ENCODE measurements around the gene FSIP2.

Gene FSIP2, protein sequence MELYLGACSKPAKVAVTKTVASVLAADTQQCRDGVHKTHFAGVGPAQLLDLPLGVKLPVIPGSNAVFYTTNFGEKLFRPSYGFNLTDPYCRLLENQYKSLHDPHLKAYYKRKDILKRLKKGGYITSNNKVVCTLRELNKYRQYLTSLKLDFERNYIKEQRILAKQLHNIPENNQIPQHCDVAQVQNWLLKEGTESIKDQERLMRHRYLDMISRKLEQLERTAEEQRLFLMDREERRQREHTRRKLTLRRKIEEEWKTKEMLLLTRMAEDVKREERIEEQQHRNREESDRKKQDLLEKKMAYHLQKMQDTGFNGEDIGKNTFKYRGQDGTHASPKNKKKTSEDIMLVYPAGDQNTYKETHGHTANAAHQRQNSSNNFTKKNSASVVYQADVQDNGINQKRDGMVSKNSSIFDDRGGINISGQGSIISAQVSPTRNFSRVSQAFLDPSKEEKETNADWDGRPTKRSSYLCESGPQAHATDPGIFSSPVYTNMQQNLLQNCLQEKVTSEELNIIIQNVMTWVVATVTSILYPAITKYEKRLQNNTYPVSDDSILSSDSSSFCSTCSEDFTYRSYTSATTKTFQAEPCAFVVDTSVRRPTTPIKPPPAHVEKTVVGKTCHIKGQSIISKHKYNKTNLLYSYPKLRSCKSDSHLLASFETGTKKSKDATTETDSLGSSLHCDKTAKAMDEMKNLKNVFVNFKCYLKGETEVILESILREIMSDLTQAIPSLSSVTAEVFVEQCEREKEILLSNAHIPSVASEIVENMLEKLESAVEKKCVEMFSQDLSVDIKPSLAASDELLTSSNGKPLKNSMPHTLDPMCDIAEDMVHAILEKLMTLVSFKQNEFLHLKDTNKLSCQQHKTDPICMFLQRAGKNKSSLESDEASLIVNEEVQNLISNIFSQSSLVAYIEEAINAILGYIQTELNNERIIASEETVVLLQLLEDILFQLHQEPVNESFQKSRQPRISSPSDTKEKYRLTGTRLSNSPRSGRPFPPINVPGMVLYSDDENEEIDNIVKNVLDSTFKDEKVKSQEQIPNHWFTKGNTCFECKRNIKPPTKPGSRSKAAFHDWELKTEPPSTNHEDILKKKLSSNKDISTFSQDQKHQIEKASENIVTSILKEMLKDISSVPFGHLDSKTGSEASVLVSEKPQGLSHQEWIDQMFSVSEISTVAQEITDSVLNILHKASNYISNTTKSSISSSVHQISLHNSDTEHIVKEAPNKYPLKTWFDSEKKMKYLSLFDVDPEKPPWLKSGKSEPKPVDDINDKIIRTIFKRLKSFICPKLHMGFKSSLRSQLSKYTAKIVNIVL (N-terminal part only)

DNA sequence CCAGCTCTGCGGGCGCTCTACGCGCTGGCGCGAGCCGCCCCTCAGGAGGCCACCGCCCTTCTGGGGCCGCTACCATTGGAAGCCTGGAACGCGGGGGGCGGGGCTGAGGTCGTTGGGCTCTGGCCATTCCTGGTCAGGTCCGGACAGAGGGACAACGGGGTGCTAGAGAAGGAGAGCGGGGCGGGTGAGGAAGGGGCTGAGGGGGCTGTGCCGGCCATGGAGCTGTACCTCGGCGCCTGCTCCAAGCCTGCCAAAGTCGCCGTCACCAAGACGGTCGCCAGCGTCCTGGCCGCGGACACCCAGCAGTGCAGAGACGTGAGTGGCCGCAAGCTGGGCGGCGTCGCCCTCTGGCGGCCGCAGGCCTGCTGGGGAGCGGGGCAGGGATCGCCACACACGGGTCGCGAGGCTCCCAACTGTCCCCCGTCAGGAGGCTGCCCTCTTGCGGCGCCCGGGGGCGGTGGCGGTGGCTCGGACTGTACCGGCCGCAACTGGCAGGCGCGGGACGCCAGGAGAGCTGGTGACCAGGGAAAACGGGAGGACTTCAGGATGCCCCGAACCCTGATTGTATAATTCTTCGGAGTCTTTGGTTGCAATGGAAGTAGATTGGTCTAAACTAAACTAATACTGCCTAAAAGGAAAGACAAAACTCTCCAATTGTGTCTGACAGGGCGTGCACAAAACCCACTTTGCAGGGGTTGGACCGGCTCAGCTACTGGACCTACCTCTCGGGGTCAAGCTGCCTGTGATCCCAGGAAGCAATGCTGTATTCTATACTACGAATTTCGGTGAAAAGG, at the start of gene FSIP2:
FSIP2 (plus strand) TSS at position 126 of the 794 bp plus-strand sequence; CDS start at position 217, 91 bp downstream.
- no peak for DNase-seq (ENCODE audit: low read depth)

- DNase-seq (ENCODE audit: low read depth) = no peak
Observed at GRCh38 chr2:185689906-185690539, 48.6 kb upstream of the FSIP2 start.

DNA sequence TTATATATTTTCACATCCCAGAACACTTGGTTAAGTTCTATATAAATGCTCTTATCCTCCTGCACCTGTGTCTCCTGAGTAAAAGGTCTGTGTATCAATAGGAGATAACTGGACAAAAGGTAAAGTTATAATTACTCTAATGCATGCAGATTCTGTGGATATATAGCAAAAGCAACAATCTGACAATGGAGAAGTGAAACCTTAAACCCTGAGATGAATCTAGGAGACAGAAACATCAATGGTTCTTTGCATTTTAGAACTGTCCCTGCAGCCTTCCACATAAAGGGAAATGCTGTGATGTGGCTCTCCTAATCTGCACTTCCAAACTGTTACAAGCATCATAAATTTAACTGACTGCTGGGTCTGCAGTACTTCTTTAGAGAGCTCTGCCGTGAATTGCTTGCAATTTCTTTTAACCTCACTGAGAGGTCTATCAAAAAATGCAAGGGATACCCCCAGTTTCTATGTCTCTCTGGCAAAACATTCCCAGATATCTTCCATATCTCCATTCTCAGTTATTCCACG, 42.8 kb upstream of the FSIP2 start:
- DNase-seq (ENCODE audit: low read depth) = no peak

GRCh38 chr2:185700883-185701282, 37.7 kb upstream of the FSIP2 start:
- no peak for DNase-seq (ENCODE audit: low read depth)

GRCh38 chr2:185734658-185735057, 3.9 kb upstream of the FSIP2 start:
- DNase-seq (ENCODE audit: low read depth) = no peak

DNA sequence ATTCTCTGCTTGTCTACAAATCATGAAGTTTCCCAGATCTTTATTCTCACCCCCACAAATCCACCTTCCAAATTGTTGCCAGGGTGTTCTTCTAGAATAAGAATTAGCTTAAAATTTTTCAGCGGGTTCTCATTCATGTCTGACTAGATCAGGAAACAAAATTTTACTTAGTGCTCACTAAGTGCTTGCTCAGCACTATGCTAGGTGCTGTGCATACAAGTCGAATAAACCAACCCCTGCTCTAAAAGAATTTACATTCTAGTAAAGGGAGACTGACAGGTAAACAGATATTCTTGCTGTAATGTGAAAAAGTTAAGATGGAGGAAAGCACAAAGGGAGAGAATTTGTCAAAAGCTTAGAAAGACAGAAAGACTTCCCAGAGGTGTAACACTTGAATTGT, 2.4 kb upstream of the FSIP2 start:
- no peak for DNase-seq (ENCODE audit: low read depth)

DNA sequence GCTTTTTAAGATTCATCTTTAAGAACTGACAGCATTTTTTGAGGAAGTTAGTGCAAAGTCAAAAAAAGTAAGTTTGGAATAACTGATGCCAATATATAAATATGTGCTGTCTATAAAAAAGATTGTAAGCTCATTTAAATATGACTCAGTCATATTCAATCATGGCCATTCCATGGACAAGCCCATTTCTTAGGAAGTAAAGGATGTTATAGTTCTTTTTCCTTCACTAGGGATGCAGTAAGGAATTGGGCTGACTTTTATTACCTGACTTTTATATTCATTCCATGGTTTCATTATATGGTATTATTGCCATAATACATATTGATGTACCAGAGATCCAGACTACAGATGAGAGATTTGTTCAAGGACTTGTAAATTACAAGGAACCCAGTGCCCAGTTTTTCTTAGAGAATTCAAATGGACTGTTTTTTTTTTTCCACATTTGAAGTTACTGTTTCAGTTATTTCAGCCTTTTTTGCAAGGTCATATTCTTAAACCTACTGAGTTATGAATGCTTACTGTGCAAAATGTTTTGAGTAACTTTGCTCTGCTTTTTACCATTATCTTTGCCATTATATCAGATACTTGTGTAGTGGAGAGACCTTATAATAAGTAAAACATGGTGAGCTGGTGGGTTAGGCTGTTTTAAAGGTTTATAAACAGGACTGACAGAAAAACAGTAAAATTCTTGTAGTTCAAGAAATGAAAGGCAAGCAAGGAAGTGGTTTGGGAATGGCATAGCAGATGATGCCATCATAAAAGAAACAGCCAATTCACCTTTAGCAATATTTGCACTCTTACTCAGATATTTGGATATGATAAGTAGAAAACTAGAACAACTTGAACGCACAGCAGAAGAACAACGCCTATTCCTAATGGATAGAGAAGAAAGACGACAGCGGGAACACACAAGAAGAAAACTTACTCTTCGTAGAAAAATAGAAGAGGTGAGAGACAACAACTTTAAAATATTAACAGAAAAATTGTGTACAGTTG, 7.6 kb downstream of the FSIP2 start:
- DNase-seq (ENCODE audit: low read depth) = no peak

GRCh38 chr2:185757356-185757755, 18.8 kb downstream of the FSIP2 start:
- no peak for DNase-seq (ENCODE audit: low read depth)

DNA sequence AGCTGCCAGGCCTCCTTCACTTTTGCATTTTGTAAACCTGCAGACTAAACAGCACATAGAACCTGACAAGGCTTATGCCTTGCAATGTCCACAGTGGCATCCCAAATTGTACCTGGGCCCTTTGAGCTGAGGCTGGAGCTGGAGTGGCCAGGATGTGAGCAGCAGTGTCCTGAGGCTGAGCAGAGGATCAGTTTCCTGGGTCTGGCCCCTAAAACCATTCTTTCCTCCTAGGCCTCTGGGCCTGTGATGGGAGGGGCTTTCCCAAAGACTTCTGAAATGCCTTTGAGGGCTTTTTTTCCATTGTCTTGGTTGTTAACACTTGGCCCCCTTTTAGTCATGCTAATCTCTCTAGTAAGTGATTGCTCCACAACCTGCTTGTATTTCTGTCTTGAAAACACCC, 32.8 kb downstream of the FSIP2 start:
- no peak for DNase-seq (ENCODE audit: low read depth)

GRCh38 chr2:185780890-185781289, 42.3 kb downstream of the FSIP2 start:
- DNase-seq (ENCODE audit: low read depth) = no peak

DNA sequence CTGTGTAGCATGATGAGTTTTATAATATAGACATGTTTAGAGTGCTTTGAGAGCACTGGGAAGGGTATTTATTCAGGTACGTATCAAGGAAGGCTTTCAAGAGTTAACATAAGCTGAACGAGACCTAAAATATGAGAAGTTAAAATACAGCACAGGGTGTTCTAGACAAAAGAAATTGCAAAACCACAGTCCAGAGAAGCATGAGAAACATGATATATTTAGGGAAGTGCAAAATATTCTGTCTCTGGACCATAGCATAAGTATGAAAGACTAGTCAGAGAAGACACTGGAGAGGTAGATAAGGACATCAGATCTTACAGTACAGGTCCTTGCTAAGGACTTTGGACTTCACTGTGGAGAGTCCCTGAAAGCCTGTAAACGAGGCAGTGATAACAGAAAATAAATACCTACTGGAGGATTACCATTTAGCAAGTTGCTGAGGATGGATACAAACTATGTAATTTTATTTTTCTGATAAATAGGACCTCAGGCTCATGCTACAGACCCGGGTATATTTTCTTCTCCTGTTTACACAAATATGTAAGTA, 43.7 kb downstream of the FSIP2 start:
- DNase-seq (ENCODE audit: low read depth) = no peak

DNA sequence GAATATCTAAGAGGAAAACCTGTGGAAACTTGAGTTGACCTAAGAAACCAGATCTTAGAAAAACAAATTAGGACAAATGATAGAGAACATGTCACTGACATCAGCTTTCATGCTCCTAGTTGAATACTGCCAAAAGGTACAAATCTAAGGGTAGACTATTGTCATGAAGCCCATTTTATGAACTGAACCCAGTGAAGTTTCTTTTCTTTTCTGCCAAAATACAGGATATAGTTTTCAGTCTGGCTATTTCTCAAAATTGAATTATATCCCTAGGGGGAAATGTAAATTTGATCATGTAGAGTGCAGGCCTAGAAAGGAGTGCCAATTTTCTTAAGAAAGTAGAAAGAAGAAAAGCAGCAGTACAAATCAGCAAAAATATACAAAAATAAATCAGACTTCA, 46.6 kb downstream of the FSIP2 start:
- no peak for DNase-seq (ENCODE audit: low read depth)

- no peak for DNase-seq (ENCODE audit: low read depth)
Observed at GRCh38 chr2:185785851-185786473, 47.4 kb downstream of the FSIP2 start.

GRCh38 chr2:185787227-185788145, 48.9 kb downstream of the FSIP2 start:
- DNase-seq (ENCODE audit: low read depth) = no peak

- no peak for DNase-seq (ENCODE audit: low read depth)
Observed at GRCh38 chr2:185790361-185790760, 51.8 kb downstream of the FSIP2 start.

- no peak for DNase-seq (ENCODE audit: low read depth)
Observed at GRCh38 chr2:185793532-185794345, 55.1 kb downstream of the FSIP2 start.

DNA sequence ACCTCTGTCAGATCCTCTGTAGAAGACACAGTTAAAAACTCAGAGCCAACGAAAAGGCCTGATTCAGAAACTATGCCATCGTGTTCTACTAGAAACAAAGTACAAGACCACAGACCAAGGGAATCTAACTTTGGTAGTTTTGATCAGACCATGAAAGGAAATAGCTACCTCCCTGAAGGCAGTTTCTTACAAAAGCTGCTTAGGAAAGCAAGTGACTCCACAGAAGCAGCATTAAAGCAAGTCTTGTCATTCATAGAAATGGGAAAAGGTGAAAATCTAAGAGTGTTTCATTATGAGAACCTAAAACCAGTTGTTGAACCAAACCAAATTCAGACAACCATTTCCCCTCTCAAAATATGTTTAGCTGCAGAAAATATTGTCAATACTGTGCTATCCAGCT, 58.2 kb downstream of the FSIP2 start:
- DNase-seq (ENCODE audit: low read depth) = no peak

All from GM04503 (cell line).